GM19035 (cell line): ENCODE results near the gene CD302.
"Not testable (repeated sequence)": the region's sequence is repeated elsewhere in the genome, so short reads cannot be mapped to it uniquely, and the experiment has no call there.

Source experiments
- ATAC-seq: cut with Tn5 transposase; IDR thresholded peaks from one replicate; pipeline ENCODE4 v1.9.1; 2021; ENCODE audit not compliant: unreplicated experiment

Gene CD302

GRCh38 chr2:159795841-159796690 is 1.9 kb downstream of the CD302 start:
- ATAC-seq, result no peak

GRCh38 chr2:159793326-159793725 is 4.7 kb downstream of the CD302 start:
- no peak for ATAC-seq

- no peak for ATAC-seq
These were observed 5.4 kb downstream of the CD302 start for GRCh38 chr2:159792599-159792998.

- no peak for ATAC-seq
These were observed 6.0 kb downstream of the CD302 start for GRCh38 chr2:159792036-159792435.

GRCh38 chr2:159790323-159790722 is 7.7 kb downstream of the CD302 start:
- ATAC-seq, result no peak

- ATAC-seq, result no peak
These were observed 9.8 kb downstream of the CD302 start for GRCh38 chr2:159788253-159788652.

GRCh38 chr2:159787647-159788046 is 10.4 kb downstream of the CD302 start:
- ATAC-seq, result not testable (repeated sequence)

GRCh38 chr2:159786938-159787337 is 11.1 kb downstream of the CD302 start:
- ATAC-seq, result no peak

- ATAC-seq, result no peak
These were observed 12.8 kb downstream of the CD302 start for GRCh38 chr2:159785195-159785594.

GRCh38 chr2:159784744-159785143 is 13.3 kb downstream of the CD302 start:
- ATAC-seq, result not testable (repeated sequence)

GRCh38 chr2:159783556-159783955 is 14.5 kb downstream of the CD302 start:
- no peak for ATAC-seq

- no peak for ATAC-seq
These were observed 21.7 kb downstream of the CD302 start for GRCh38 chr2:159776321-159776720.

- no peak for ATAC-seq
These were observed 23.0 kb downstream of the CD302 start for GRCh38 chr2:159775021-159775420.

GRCh38 chr2:159774370-159774990 is 23.5 kb downstream of the CD302 start:
- ATAC-seq, result no peak

GRCh38 chr2:159773886-159774285 is 24.1 kb downstream of the CD302 start:
- no peak for ATAC-seq

GRCh38 chr2:159773426-159773825 is 24.6 kb downstream of the CD302 start:
- no peak for ATAC-seq

GRCh38 chr2:159769147-159769546 is 28.9 kb downstream of the CD302 start:
- ATAC-seq, result no peak

- ATAC-seq, result no peak
These were observed 35.9 kb downstream of the CD302 start for GRCh38 chr2:159762075-159762474.

GRCh38 chr2:159760326-159760725 is 37.7 kb downstream of the CD302 start:
- ATAC-seq, result no peak

GRCh38 chr2:159759577-159759976 is 38.4 kb downstream of the CD302 start:
- no peak for ATAC-seq

GRCh38 chr2:159758686-159759085 is 39.3 kb downstream of the CD302 start:
- ATAC-seq, result no peak

- no peak for ATAC-seq
These were observed 39.8 kb downstream of the CD302 start for GRCh38 chr2:159758239-159758638.
